Gastroesophageal sphincter (tissue), 3 donors: ENCODE data around the gene ZFYVE28.
A peak's percentile ranks its signal among the peaks of the same experiment; 100 is the strongest.

Experiments
- CTCF ChIP-seq, 4 experiments: fragments of 200-600 bp in 2 of 4; fragments of 450-650 bp in 2 of 4; sonication (generic) in 1 of 4; IDR thresholded peaks; one replicate each; pipeline ENCODE4 v1.5.1; 2017 to 2019; ENCODE audit warnings: antibody characterized with exemption in 4 of 4, mild to moderate bottlenecking in 2 of 4, moderate library complexity in 2 of 4
- EP300 ChIP-seq: sonication (generic); formaldehyde crosslinking; IDR thresholded peaks from one replicate; pipeline ENCODE4 v1.6.1; 2017; ENCODE audit warnings: antibody characterized with exemption, mild to moderate bottlenecking
- POLR2A ChIP-seq, 2 donors: fragments of 450-650 bp; IDR thresholded peaks; one replicate each; pipeline ENCODE4 v1.6.1; 2017; ENCODE audit warnings: antibody characterized with exemption in 2 of 2, mild to moderate bottlenecking in 2 of 2, moderate library complexity in 1 of 2

GRCh38 chr4:2462218-2462991 lies 44.0 kb upstream of the ZFYVE28 start:
- peak in 3 of 4 experiments; percentile 54 to 82 (median 57) for TF ChIP-seq CTCF (IDR thresholded peaks at IDR 0.05)
- TF ChIP-seq POLR2A (IDR thresholded peaks at IDR 0.05) = no peak
- TF ChIP-seq EP300 = no peak
